HepG2 (cell line): ENCODE measurements around the gene TSKU. TPM values are rescaled to one million over a fixed set of nuclear protein-coding genes. Genes with fewer than 3 reads are reported as not detected.

Experiments used
- ATAC-seq: fragments of 200-7000 bp; cut with Tn5 transposase; 3 replicates; pipeline ENCODE4 v1.9.1; 2020; ENCODE audit warnings: mild to moderate bottlenecking, moderate library complexity
- BruUV-seq: library from RNA; stranded (reverse); fragments of 400-500 nt; replicated peaks from 2 replicates; lab custom pipeline; 2021; lab: Mats Ljungman, UMichigan
- CTCF ChIA-PET: fragments of 300-600 bp; formaldehyde crosslinking; extraction: SDS; loops from one replicate; lab custom pipeline; 2021; ENCODE audit warnings: low total read pairs, inconsistent platforms, low intra/inter-chr PET ratio; lab: Yijun Ruan, JAX
- POLR2A ChIA-PET: fragments of 350-600 bp; sonication (Branson Sonifier 250); formaldehyde crosslinking; loops from one replicate; lab custom pipeline; 2020; ENCODE audit warnings: antibody characterized with exemption, inconsistent platforms; lab: Yijun Ruan, JAX
- DNase-seq: peaks from one replicate; pipeline ENCODE4 v3.0.0-alpha.2; 2015; ENCODE audit warnings: low spot score
- FAIRE-seq: peaks from 3 replicates; lab custom pipeline; 2011; peaks lifted over from hg19 to GRCh38; lab: Jason Lieb, UNC
- H2AFZ ChIP-seq: one replicate; pipeline ENCODE4 v1.6.1; 2011; ENCODE audit warnings: low read length, inconsistent platforms
- H3K27ac ChIP-seq: fragments of 300-600 bp; 3 replicates; pipeline ENCODE4 v1.8.0; 2011; ENCODE audit warnings: mixed run types, mild to moderate bottlenecking, mixed read lengths, low read length, inconsistent platforms; ENCODE audit not compliant: insufficient read depth; ENCODE audit errors: extremely low read length
- H3K27me3 ChIP-seq, 2 experiments: fragments of 200-600 bp in 1 of 2; 2 replicates in 1 of 2; 3 replicates in 1 of 2; pipeline versions ENCODE4 v1.6.0 to v1.8.0; 2011; ENCODE audit warnings: low read length in 2 of 2, mild to moderate bottlenecking in 2 of 2, moderate library complexity in 2 of 2, inconsistent platforms in 1 of 2; ENCODE audit not compliant: insufficient read depth in 2 of 2, control insufficient read depth in 1 of 2
- H3K36me3 ChIP-seq, 2 experiments: fragments of 200-600 bp in 1 of 2; replicated peaks in 1 of 2; 2 replicates in 1 of 2; 3 replicates in 1 of 2; pipeline versions ENCODE4 v1.5.1 to v1.8.0; 2011; ENCODE audit warnings: low read length in 2 of 2, inconsistent platforms in 1 of 2; ENCODE audit not compliant: insufficient read depth in 2 of 2, control insufficient read depth in 1 of 2
- H3K4me1 ChIP-seq: 2 replicates; pipeline ENCODE4 v1.5.1; 2012; ENCODE audit warnings: low read length, inconsistent platforms; ENCODE audit not compliant: insufficient read depth
- H3K4me2 ChIP-seq: 2 replicates; pipeline ENCODE4 v1.6.0; 2011; ENCODE audit warnings: low read depth, low read length, inconsistent platforms
- H3K4me3 ChIP-seq, 3 experiments: fragments of 200-600 bp in 1 of 3; sonication (generic), shearing (Covaris generic) in 1 of 3; replicated peaks in 1 of 3; 2 replicates each; pipeline ENCODE4 v1.5.1; 2011 to 2016; ENCODE audit warnings: low read length in 3 of 3, inconsistent platforms in 2 of 3, low read depth in 2 of 3, mild to moderate bottlenecking in 2 of 3, control low read depth in 1 of 3, mixed read lengths in 1 of 3; ENCODE audit not compliant: insufficient read depth in 1 of 3
- H3K79me2 ChIP-seq: one replicate; pipeline ENCODE4 v1.6.1; 2011; ENCODE audit warnings: low read length, inconsistent platforms; ENCODE audit not compliant: insufficient read depth
- H3K9ac ChIP-seq: 2 replicates; pipeline ENCODE4 v1.6.0; 2011; ENCODE audit warnings: mild to moderate bottlenecking, low read depth, low read length, inconsistent platforms; ENCODE audit not compliant: insufficient read depth
- H3K9me3 ChIP-seq: 2 replicates; pipeline ENCODE4 v1.5.1; 2012; ENCODE audit warnings: mild to moderate bottlenecking, low read length
- H4K20me1 ChIP-seq: 2 replicates; pipeline ENCODE4 v1.6.0; 2011; ENCODE audit warnings: inconsistent platforms, mild to moderate bottlenecking, low read length, moderate library complexity; ENCODE audit not compliant: insufficient read depth
- ATF7 ChIP-seq, 2 experiments: fragments of 450-650 bp in 1 of 2; sonication (generic) in 1 of 2; formaldehyde crosslinking in 1 of 2; IDR thresholded peaks; 2 replicates each; pipeline versions ENCODE4 v1.4.0 to v1.6.1; 2016 to 2020; ENCODE audit warnings: antibody characterized with exemption in 1 of 2, mild to moderate bottlenecking in 1 of 2, missing genetic modification reagents in 1 of 2
- FOSL2 ChIP-seq: sonication (generic); formaldehyde crosslinking; IDR thresholded peaks from 2 replicates; pipeline ENCODE4 v1.4.0; 2020; ENCODE audit warnings: missing genetic modification reagents
- FOXK2 ChIP-seq: fragments of 450-650 bp; IDR thresholded peaks from 2 replicates; pipeline ENCODE4 v1.6.1; 2016
- GLI4 ChIP-seq: sonication (generic); formaldehyde crosslinking; IDR thresholded peaks from 2 replicates; pipeline ENCODE4 v1.5.1; 2020; ENCODE audit warnings: missing genetic modification reagents, mild to moderate bottlenecking, moderate library complexity, borderline replicate concordance
- NFATC3 ChIP-seq: sonication (generic); formaldehyde crosslinking; IDR thresholded peaks from 2 replicates; pipeline ENCODE4 v1.5.1; 2020; ENCODE audit warnings: mild to moderate bottlenecking, missing genetic modification reagents
- RCOR2 ChIP-seq: IDR thresholded peaks from 2 replicates; pipeline ENCODE4 v1.6.1; 2016; ENCODE audit warnings: missing biosample characterization, missing genetic modification reagents
- RFX1 ChIP-seq: fragments of 450-650 bp; IDR thresholded peaks from 2 replicates; pipeline ENCODE4 v1.6.1; 2017
- SNRNP70 ChIP-seq: fragments of 200-400 bp; formaldehyde crosslinking; IDR thresholded peaks from 2 replicates; pipeline ENCODE4 v1.6.1; 2017; ENCODE audit warnings: mild to moderate bottlenecking, low read depth, low read length, moderate library complexity
- ZC3H13 ChIP-seq: sonication (generic); formaldehyde crosslinking; IDR thresholded peaks from 2 replicates; pipeline ENCODE4 v1.8.1; 2023; ENCODE audit warnings: mild to moderate bottlenecking, missing genetic modification reagents, moderate library complexity
- ZFY ChIP-seq: sonication (generic); formaldehyde crosslinking; IDR thresholded peaks from 2 replicates; pipeline ENCODE4 v1.4.0; 2020; ENCODE audit warnings: missing genetic modification reagents
- ZNF557 ChIP-seq: sonication (generic); formaldehyde crosslinking; IDR thresholded peaks from 2 replicates; pipeline ENCODE4 v1.4.0; 2020; ENCODE audit warnings: missing genetic modification reagents
- ZNF605 ChIP-seq: sonication (generic); formaldehyde crosslinking; IDR thresholded peaks from 2 replicates; pipeline ENCODE4 v1.8.0; 2022; ENCODE audit warnings: mild to moderate bottlenecking, missing genetic modification reagents
- WGBS: methylation state at CpG from one replicate; pipeline ENCODE4 v1.1.6; 2017; ENCODE audit warnings: low lambda C conversion rate; 5-methylcytosine and 5-hydroxymethylcytosine counted together
- in situ Hi-C: cut with HindIII; loops from 2 replicates; pipeline ENCODE4 v1.10.0; 2017; ENCODE audit warnings: low pct_unique_long_range_greater_than_20kb; ENCODE audit not compliant: extremely low pct_ligation_motif_present
- intact Hi-C: fragments of 100-400 bp; cut with micrococcal nuclease; formaldehyde crosslinking; loops from one replicate; pipeline ENCODE4 v1.10.0; 2022; ENCODE audit not compliant: unreplicated experiment
- polyA plus RNA-seq, 8 experiments: library from polyadenylated mRNA; depleted of rRNA in 3 of 8; stranded (reverse) in 7 of 8; unstranded in 1 of 8; fragments of >200 nt; fragmentation: Illumina TruSeq in 4 of 8; extraction: Trizol in 4 of 8; gene quantifications; 2 replicates each; pipeline versions ENCODE4 v1.2.1 to v1.2.3, GENCODE V29; 2011 to 2016; ENCODE audit warnings: low read depth in 4 of 8, missing spikeins in 1 of 8, mixed read lengths in 1 of 8; ENCODE audit not compliant: insufficient read depth in 1 of 8
- total RNA-seq, 5 experiments: library from RNA; depleted of rRNA; stranded (reverse); fragments of >200 nt; fragmentation: Illumina TruSeq; extraction: Trizol; gene quantifications; 2 replicates each; pipeline ENCODE4 v1.2.3, GENCODE V29; 2016; ENCODE audit warnings: low read depth in 1 of 5
- TF ChIP-seq, protein P1 (sequence below): sonication (generic); formaldehyde crosslinking; conservative IDR thresholded peaks from 2 replicates; pipeline ENCODE4 v1.4.0; 2020; ENCODE audit warnings: mild to moderate bottlenecking, missing genetic modification reagents, moderate library complexity
- TF ChIP-seq, protein P2 (sequence below): sonication (generic); formaldehyde crosslinking; IDR thresholded peaks from 2 replicates; pipeline ENCODE4 v1.4.0; 2020; ENCODE audit warnings: low read depth, mild to moderate bottlenecking, missing genetic modification reagents
- TF ChIP-seq, protein P3 (sequence below): IDR thresholded peaks from 2 replicates; pipeline ENCODE4 v1.6.1; 2016

TSKU gene
- total and polyA plus RNA-seq, 2 of the 13 experiments (the other 11 are each of a cell fraction or from before 2014, with no cell fraction given) = 20.3 to 21.4 TPM

DNA sequence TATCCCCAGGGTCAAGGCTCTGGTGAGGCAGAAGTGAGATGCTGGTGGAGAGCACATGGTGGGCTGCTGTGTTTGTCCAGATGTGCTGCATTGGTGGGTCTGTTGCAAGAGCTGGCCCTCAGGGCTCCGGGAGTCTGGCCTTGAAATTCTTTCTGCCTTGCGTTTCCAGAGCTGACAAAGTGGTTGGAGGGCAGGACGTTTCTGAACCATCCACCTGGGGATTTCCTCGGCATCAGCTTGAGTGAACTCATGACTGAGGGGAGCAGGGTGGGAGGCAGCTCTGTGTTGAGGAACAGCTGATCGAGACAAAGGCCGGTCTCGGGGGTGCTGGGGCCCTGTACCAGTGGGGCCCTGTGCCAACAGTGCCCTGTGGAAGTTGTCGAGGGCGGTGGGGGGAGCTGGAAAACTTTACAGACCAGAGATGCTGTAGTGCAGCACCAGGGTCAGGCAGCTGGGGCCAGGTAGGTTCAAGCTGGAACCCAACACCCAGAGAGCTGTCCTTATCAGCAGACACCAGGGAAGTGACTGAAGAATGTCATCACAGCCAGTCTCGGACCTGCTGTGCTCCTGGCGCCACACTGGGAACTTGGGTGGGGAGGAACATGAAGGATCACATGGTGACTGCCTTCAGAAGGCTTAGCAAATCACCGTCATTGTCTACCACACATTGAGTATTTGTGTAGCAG, 4.9 kb downstream of the TSKU start (continued):
- TF ChIP-seq, protein P1, sequence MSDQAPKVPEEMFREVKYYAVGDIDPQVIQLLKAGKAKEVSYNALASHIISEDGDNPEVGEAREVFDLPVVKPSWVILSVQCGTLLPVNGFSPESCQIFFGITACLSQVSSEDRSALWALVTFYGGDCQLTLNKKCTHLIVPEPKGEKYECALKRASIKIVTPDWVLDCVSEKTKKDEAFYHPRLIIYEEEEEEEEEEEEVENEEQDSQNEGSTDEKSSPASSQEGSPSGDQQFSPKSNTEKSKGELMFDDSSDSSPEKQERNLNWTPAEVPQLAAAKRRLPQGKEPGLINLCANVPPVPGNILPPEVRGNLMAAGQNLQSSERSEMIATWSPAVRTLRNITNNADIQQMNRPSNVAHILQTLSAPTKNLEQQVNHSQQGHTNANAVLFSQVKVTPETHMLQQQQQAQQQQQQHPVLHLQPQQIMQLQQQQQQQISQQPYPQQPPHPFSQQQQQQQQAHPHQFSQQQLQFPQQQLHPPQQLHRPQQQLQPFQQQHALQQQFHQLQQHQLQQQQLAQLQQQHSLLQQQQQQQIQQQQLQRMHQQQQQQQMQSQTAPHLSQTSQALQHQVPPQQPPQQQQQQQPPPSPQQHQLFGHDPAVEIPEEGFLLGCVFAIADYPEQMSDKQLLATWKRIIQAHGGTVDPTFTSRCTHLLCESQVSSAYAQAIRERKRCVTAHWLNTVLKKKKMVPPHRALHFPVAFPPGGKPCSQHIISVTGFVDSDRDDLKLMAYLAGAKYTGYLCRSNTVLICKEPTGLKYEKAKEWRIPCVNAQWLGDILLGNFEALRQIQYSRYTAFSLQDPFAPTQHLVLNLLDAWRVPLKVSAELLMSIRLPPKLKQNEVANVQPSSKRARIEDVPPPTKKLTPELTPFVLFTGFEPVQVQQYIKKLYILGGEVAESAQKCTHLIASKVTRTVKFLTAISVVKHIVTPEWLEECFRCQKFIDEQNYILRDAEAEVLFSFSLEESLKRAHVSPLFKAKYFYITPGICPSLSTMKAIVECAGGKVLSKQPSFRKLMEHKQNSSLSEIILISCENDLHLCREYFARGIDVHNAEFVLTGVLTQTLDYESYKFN (CRISPR knock-in tag) = 0 out of 2 replicates have a peak, but pooled peaks have one; percentile 20
- TF ChIP-seq NFATC3 (CRISPR knock-in tag) (no peak), RCOR2 (CRISPR knock-in tag) (peak; percentile 1; the same call in 1 of the 2 replicates)

DNA sequence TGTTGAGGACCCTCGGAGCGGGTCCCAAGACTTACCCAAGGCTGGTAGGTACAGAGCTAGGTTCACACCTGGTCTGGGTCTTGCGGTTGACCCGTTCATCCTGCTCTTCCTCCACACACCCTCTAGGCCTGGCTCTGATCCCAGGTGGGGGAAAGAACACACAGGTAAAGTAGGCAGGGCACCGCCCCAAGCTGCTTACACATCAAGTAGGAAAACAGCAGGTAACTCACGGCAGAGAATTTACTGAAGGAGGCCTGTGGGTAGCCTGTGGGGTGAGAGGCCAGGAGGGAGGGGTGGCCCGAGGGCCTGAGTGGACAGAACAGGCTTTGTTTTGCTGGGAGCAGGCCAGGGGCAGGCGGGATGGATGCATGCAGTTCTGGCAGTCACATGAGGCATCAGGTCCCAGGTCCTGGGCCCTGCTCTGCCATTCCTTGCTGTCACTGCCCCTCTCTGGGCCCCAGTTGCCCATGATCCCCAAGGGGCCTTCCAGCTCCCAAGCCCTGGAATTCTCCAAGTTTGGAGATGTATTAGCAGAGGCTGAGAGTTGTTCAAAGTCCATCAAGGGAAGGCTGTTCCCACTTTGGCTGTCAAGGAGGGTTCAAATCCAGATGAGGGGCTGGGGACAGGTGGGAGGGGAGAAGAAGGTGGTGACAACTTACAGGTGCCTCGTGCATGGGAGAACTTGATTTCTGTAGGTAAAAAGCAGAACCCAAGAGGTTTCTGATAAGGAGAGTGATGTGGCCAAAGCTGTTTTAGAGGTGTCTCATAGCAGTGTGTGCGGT, 5.7 kb downstream of the TSKU start:
- Histone ChIP-seq H3K9ac (no peak overlapping the region), H3K36me3 (no peaks in the 10 kb centered on the region; a peak in 3 of 5 replicates), H3K4me2 (peak overlapping the region; percentile 57), H3K4me3 (peak overlapping the region in 1 of 3 experiments; percentile 22; a peak in 1 of 6 replicates), H3K4me1 (peaks cover 92% of the 10 kb centered on the region), H3K9me3 (no peaks in the 10 kb centered on the region), H3K27me3 (no peaks in the 10 kb centered on the region), H2AFZ (no peak overlapping the region), H3K79me2 (peaks cover 93% of the 10 kb centered on the region), H3K27ac (peak overlapping the region; percentile 54), H4K20me1 (peaks cover 52% of the 10 kb centered on the region)
- CTCF ChIA-PET = no interaction called here
- intact Hi-C loops (loop anchor here (10.0 kb wide), 1 partner anchor 974 kb away; the partner anchor contains the start of gene UVRAG), in situ Hi-C loops (no loop called here)
- peak; percentile 66 for DNase-seq
- no peak for FAIRE-seq
- no TSS peak for BruUV-seq
- 40% methylated on average over 8 of the region's 10 CpGs for WGBS
- POLR2A ChIA-PET = interaction anchor here (1.7 to 4.7 kb wide), 2 partner anchors 12 to 19 kb away, joined by 8 to 39 read pairs; no protein-coding TSS in a partner anchor
- ATAC-seq = peak; percentile 27
- TF ChIP-seq SNRNP70 = no peak
- TF ChIP-seq, protein P2, sequence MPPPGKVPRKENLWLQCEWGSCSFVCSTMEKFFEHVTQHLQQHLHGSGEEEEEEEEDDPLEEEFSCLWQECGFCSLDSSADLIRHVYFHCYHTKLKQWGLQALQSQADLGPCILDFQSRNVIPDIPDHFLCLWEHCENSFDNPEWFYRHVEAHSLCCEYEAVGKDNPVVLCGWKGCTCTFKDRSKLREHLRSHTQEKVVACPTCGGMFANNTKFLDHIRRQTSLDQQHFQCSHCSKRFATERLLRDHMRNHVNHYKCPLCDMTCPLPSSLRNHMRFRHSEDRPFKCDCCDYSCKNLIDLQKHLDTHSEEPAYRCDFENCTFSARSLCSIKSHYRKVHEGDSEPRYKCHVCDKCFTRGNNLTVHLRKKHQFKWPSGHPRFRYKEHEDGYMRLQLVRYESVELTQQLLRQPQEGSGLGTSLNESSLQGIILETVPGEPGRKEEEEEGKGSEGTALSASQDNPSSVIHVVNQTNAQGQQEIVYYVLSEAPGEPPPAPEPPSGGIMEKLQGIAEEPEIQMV = no peak
- TF ChIP-seq ATF7 (IDR thresholded peaks at IDR 0.05) = no peak
- no peak for TF ChIP-seq ATF7 (CRISPR knock-in tag; IDR thresholded peaks at IDR 0.05)
- TF ChIP-seq RFX1 = no peak
- no peak for TF ChIP-seq GLI4 (CRISPR knock-in tag)
- no peak for TF ChIP-seq ZC3H13 (CRISPR knock-in tag)
- TF ChIP-seq FOXK2 = no peak
- no peak for TF ChIP-seq ZNF557
- TF ChIP-seq ZFY (CRISPR knock-in tag) = peak; percentile 34; the same call in 1 of the 2 replicates
- no peak for TF ChIP-seq ZNF605 (CRISPR knock-in tag)
- TF ChIP-seq FOSL2 = no peak
- TF ChIP-seq, protein P3, sequence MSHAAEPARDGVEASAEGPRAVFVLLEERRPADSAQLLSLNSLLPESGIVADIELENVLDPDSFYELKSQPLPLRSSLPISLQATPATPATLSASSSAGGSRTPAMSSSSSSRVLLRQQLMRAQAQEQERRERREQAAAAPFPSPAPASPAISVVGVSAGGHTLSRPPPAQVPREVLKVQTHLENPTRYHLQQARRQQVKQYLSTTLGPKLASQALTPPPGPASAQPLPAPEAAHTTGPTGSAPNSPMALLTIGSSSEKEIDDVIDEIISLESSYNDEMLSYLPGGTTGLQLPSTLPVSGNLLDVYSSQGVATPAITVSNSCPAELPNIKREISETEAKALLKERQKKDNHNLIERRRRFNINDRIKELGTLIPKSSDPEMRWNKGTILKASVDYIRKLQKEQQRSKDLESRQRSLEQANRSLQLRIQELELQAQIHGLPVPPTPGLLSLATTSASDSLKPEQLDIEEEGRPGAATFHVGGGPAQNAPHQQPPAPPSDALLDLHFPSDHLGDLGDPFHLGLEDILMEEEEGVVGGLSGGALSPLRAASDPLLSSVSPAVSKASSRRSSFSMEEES (CRISPR knock-in tag) = peak; percentile 63; the same call in 1 of the 2 replicates
